HepG2 (cell line): ENCODE data around the gene CHKA. TPM values are rescaled to one million over a fixed set of nuclear protein-coding genes. Genes with fewer than 3 reads are reported as not detected.

Experiments
- BORCS8-MEF2B ChIP-seq: sonication (generic); formaldehyde crosslinking; IDR thresholded peaks from 2 replicates; pipeline ENCODE4 v1.8.0; 2022; ENCODE audit warnings: mild to moderate bottlenecking, missing genetic modification reagents
- KLF15 ChIP-seq: sonication (generic); formaldehyde crosslinking; IDR thresholded peaks from 2 replicates; pipeline ENCODE4 v1.8.1; 2023; ENCODE audit warnings: borderline replicate concordance, mild to moderate bottlenecking, inconsistent platforms, missing genetic modification reagents, mixed read lengths
- MTF2 ChIP-seq: sonication (generic); formaldehyde crosslinking; IDR thresholded peaks from 2 replicates; pipeline ENCODE4 v1.5.0; 2020; ENCODE audit warnings: missing genetic modification reagents, borderline replicate concordance
- NBN ChIP-seq: fragments of 450-650 bp; conservative IDR thresholded peaks from 2 replicates; pipeline ENCODE4 v1.6.1; 2017
- NR2C2 ChIP-seq: sonication (generic); formaldehyde crosslinking; IDR thresholded peaks from 2 replicates; pipeline ENCODE4 v1.4.0; 2020; ENCODE audit warnings: missing genetic modification reagents, mild to moderate bottlenecking, moderate library complexity, borderline replicate concordance
- PRMT3 ChIP-seq: sonication (generic); formaldehyde crosslinking; IDR thresholded peaks from 2 replicates; pipeline ENCODE4 v1.8.1; 2022; ENCODE audit warnings: low read depth, mild to moderate bottlenecking, moderate library complexity, missing genetic modification reagents, borderline replicate concordance
- TEAD2 ChIP-seq: sonication (generic); formaldehyde crosslinking; IDR thresholded peaks from 2 replicates; pipeline ENCODE4 v1.9.0; 2021; ENCODE audit warnings: missing genetic modification reagents
- U2AF1 ChIP-seq: fragments of 200-400 bp; formaldehyde crosslinking; optimal IDR thresholded peaks from 2 replicates; pipeline ENCODE3; 2017; ENCODE audit warnings: mild to moderate bottlenecking, low read depth, low read length
- ZFAT ChIP-seq: sonication (generic); formaldehyde crosslinking; conservative IDR thresholded peaks from 2 replicates; pipeline ENCODE4 v1.8.1; 2023; ENCODE audit warnings: missing genetic modification reagents, inconsistent platforms
- ZFP90 ChIP-seq: sonication (generic); formaldehyde crosslinking; IDR thresholded peaks from 2 replicates; pipeline ENCODE4 v1.8.0; 2022; ENCODE audit warnings: missing genetic modification reagents, mild to moderate bottlenecking, inconsistent platforms, borderline replicate concordance
- ZNF253 ChIP-seq: sonication (generic); formaldehyde crosslinking; IDR thresholded peaks from 2 replicates; pipeline ENCODE4 v1.8.0; 2022; ENCODE audit warnings: mild to moderate bottlenecking, missing genetic modification reagents, borderline replicate concordance
- ZNF335 ChIP-seq: sonication (generic); formaldehyde crosslinking; IDR thresholded peaks from 2 replicates; pipeline ENCODE4 v1.4.0; 2020; ENCODE audit warnings: missing genetic modification reagents
- ZNF460 ChIP-seq: sonication (generic); formaldehyde crosslinking; IDR thresholded peaks from 2 replicates; pipeline ENCODE4 v1.5.1; 2020; ENCODE audit warnings: missing genetic modification reagents, mild to moderate bottlenecking, borderline replicate concordance
- ZNF530 ChIP-seq: sonication (generic); formaldehyde crosslinking; IDR thresholded peaks from 2 replicates; pipeline ENCODE4 v1.5.0; 2020; ENCODE audit warnings: low read depth, mild to moderate bottlenecking, missing genetic modification reagents
- ZSCAN20 ChIP-seq: sonication (generic); formaldehyde crosslinking; IDR thresholded peaks from 2 replicates; pipeline ENCODE4 v1.4.0; 2020; ENCODE audit warnings: missing genetic modification reagents, mild to moderate bottlenecking, borderline replicate concordance
- polyA plus RNA-seq, 8 experiments: library from polyadenylated mRNA; depleted of rRNA in 3 of 8; stranded (reverse) in 7 of 8; unstranded in 1 of 8; fragments of >200 nt; fragmentation: Illumina TruSeq in 4 of 8; extraction: Trizol in 4 of 8; gene quantifications; 2 replicates each; pipeline versions ENCODE4 v1.2.1 to v1.2.3, GENCODE V29; 2011 to 2016; ENCODE audit warnings: low read depth in 4 of 8, missing spikeins in 1 of 8, mixed read lengths in 1 of 8; ENCODE audit not compliant: insufficient read depth in 1 of 8
- total RNA-seq, 5 experiments: library from RNA; depleted of rRNA; stranded (reverse); fragments of >200 nt; fragmentation: Illumina TruSeq; extraction: Trizol; gene quantifications; 2 replicates each; pipeline ENCODE4 v1.2.3, GENCODE V29; 2016; ENCODE audit warnings: low read depth in 1 of 5
- TF ChIP-seq, protein P1 (sequence below): sonication (generic); formaldehyde crosslinking; IDR thresholded peaks from 2 replicates; pipeline ENCODE4 v1.9.0; 2021; ENCODE audit warnings: missing genetic modification reagents, borderline replicate concordance
- TF ChIP-seq, protein P2 (sequence below): sonication (generic); formaldehyde crosslinking; IDR thresholded peaks from 2 replicates; pipeline ENCODE4 v1.4.0; 2020; ENCODE audit warnings: missing genetic modification reagents, mild to moderate bottlenecking, borderline replicate concordance
- TF ChIP-seq, protein P3 (sequence below): sonication (generic); formaldehyde crosslinking; IDR thresholded peaks from 2 replicates; pipeline ENCODE4 v1.4.0; 2020; ENCODE audit warnings: missing genetic modification reagents
- TF ChIP-seq, protein P4 (sequence below): sonication (generic); formaldehyde crosslinking; IDR thresholded peaks from 2 replicates; pipeline ENCODE4 v1.8.1; 2023; ENCODE audit warnings: mild to moderate bottlenecking, inconsistent platforms, moderate library complexity, missing genetic modification reagents, borderline replicate concordance

CHKA gene
- total and polyA plus RNA-seq, 2 of the 13 experiments (the other 11 are each of a cell fraction or from before 2014, with no cell fraction given): 71.6 to 92.7 TPM

DNA sequence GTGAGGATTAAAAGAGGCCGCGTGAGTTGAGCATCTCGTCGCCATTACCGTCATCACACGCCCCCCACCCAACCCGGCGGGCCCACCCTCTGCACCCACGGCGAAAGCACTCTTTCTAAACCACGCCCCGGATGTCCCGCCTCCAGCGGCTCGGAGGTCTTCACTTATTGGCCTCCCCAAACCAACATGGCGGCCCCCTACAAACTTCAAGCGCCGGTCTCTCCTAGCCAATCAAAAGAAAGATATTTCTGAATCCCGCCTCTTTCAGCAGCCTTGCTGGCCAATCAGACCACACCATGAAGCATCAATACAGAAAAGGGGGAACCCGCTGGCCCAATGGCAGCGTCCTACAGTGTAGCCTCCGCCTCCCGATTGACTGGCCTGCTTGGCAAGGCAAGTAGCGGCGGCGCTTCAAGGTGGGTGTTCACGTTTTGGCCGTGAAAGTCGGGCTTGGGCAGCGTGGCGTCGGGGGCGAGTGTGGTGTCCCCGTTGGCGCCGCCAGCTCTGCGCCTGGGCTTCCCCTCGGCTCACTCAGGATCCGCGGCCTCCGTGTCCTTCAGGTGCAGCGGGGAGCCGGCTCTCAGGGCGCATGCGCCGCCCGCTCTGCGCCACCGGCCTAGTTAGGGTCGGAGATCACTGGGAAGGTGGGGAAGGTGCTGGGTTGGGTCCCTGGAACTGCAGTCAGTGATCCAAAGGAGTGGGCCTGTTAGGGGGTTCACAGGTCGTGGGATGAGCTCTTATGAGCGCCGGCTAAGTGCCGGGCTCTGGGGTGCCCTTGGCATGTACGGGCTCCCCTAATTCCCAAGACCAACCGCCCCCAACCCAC, 90.7 kb downstream of the CHKA start, which contains the start of gene NDUFS8 (continued):
- TF ChIP-seq NR2C2 (CRISPR knock-in tag) (peak; percentile 53; the same call in 1 of the 2 replicates), U2AF1 (peak; percentile 62), PRMT3 (CRISPR knock-in tag) (no peak), TEAD2 (CRISPR knock-in tag) (no peak), ZFAT (no peak), NBN (no peak), ZNF530 (no peak), ZNF335 (CRISPR knock-in tag) (0 out of 2 replicates have a peak, but pooled peaks have one; percentile 50), ZSCAN20 (no peak), MTF2 (CRISPR knock-in tag) (peak; percentile 92; the same call in 1 of the 2 replicates), ZFP90 (CRISPR knock-in tag) (no peak), ZNF460 (CRISPR knock-in tag) (no peak), KLF15 (CRISPR knock-in tag) (no peak), BORCS8-MEF2B (no peak; the same call in none of the 2 replicates), ZNF253 (CRISPR knock-in tag) (no peak)
- TF ChIP-seq, protein P1, sequence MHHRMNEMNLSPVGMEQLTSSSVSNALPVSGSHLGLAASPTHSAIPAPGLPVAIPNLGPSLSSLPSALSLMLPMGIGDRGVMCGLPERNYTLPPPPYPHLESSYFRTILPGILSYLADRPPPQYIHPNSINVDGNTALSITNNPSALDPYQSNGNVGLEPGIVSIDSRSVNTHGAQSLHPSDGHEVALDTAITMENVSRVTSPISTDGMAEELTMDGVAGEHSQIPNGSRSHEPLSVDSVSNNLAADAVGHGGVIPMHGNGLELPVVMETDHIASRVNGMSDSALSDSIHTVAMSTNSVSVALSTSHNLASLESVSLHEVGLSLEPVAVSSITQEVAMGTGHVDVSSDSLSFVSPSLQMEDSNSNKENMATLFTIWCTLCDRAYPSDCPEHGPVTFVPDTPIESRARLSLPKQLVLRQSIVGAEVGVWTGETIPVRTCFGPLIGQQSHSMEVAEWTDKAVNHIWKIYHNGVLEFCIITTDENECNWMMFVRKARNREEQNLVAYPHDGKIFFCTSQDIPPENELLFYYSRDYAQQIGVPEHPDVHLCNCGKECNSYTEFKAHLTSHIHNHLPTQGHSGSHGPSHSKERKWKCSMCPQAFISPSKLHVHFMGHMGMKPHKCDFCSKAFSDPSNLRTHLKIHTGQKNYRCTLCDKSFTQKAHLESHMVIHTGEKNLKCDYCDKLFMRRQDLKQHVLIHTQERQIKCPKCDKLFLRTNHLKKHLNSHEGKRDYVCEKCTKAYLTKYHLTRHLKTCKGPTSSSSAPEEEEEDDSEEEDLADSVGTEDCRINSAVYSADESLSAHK (CRISPR knock-in tag): no peak
- TF ChIP-seq, protein P2, sequence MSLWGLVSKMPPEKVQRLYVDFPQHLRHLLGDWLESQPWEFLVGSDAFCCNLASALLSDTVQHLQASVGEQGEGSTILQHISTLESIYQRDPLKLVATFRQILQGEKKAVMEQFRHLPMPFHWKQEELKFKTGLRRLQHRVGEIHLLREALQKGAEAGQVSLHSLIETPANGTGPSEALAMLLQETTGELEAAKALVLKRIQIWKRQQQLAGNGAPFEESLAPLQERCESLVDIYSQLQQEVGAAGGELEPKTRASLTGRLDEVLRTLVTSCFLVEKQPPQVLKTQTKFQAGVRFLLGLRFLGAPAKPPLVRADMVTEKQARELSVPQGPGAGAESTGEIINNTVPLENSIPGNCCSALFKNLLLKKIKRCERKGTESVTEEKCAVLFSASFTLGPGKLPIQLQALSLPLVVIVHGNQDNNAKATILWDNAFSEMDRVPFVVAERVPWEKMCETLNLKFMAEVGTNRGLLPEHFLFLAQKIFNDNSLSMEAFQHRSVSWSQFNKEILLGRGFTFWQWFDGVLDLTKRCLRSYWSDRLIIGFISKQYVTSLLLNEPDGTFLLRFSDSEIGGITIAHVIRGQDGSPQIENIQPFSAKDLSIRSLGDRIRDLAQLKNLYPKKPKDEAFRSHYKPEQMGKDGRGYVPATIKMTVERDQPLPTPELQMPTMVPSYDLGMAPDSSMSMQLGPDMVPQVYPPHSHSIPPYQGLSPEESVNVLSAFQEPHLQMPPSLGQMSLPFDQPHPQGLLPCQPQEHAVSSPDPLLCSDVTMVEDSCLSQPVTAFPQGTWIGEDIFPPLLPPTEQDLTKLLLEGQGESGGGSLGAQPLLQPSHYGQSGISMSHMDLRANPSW (CRISPR knock-in tag): no peak
- TF ChIP-seq, protein P3, sequence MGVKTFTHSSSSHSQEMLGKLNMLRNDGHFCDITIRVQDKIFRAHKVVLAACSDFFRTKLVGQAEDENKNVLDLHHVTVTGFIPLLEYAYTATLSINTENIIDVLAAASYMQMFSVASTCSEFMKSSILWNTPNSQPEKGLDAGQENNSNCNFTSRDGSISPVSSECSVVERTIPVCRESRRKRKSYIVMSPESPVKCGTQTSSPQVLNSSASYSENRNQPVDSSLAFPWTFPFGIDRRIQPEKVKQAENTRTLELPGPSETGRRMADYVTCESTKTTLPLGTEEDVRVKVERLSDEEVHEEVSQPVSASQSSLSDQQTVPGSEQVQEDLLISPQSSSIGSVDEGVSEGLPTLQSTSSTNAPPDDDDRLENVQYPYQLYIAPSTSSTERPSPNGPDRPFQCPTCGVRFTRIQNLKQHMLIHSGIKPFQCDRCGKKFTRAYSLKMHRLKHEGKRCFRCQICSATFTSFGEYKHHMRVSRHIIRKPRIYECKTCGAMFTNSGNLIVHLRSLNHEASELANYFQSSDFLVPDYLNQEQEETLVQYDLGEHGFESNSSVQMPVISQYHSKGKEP (CRISPR knock-in tag): no peak
- TF ChIP-seq, protein P4, sequence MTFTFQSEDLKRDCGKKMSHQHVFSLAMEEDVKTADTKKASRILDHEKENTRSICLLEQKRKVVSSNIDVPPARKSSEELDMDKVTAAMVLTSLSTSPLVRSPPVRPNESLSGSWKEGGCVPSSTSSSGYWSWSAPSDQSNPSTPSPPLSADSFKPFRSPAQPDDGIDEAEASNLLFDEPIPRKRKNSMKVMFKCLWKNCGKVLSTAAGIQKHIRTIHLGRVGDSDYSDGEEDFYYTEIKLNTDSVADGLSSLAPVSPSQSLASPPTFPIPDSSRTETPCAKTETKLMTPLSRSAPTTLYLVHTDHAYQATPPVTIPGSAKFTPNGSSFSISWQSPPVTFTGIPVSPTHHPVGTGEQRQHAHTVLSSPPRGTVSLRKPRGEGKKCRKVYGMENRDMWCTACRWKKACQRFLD: peak; percentile 66
